Measurements from ENCODE around the gene XRN2. TPM values are rescaled to one million over a fixed set of nuclear protein-coding genes. Genes with fewer than 3 reads are reported as not detected.

Gene XRN2
- total and polyA plus RNA-seq, 2 donors from 2014 or later = 22.6 to 60.9 TPM

- intact Hi-C loops (cut with DNase I) = no loop called here
- Histone ChIP-seq H3K9me3 (ENCODE audit: control insufficient read depth in 2 of 3, insufficient read depth in 1 of 3, low read length in 3 of 3) (no peaks in the 10 kb centered on the region), H3K27ac (ENCODE audit: low read depth in 2 of 2, low read length in 2 of 2) (no peak overlapping the region), H3K9ac (ENCODE audit: low read length in 3 of 3) (no peak overlapping the region), H3K4me3 (ENCODE audit: low read length in 3 of 3) (no peak overlapping the region), H3K36me3 (ENCODE audit: control insufficient read depth in 2 of 3, insufficient read depth in 3 of 3, low read length in 3 of 3) (peaks cover 9 to 47% (median 35%) of the 10 kb centered on the region in 3 donors), H3K27me3 (ENCODE audit: control insufficient read depth, insufficient read depth, low read length) (no peaks in the 10 kb centered on the region), H3K4me1 (ENCODE audit: control insufficient read depth in 2 of 3, insufficient read depth in 2 of 3, low read depth in 1 of 3, low read length in 3 of 3) (no peaks in the 10 kb centered on the region)
- FAIRE-seq = no peak
- no peak for TF ChIP-seq CTCF (IDR thresholded peaks at IDR 0.05; ENCODE audit: borderline replicate concordance, extremely low read depth, insufficient read depth)
- no peak for DNase-seq
These were observed 33.5 kb downstream of the XRN2 start for GRCh38 chr20:21336455-21337151.

GRCh38 chr20:21338291-21338690 is 35.2 kb downstream of the XRN2 start:
- DNase-seq = no peak
- Histone ChIP-seq H3K27me3 (ENCODE audit: control insufficient read depth, insufficient read depth, low read length) (no peaks in the 10 kb centered on the region), H3K9me3 (ENCODE audit: control insufficient read depth in 2 of 3, insufficient read depth in 1 of 3, low read length in 3 of 3) (no peaks in the 10 kb centered on the region), H3K4me3 (ENCODE audit: low read length in 3 of 3) (no peak overlapping the region), H3K27ac (ENCODE audit: low read depth in 2 of 2, low read length in 2 of 2) (no peak overlapping the region), H3K4me1 (ENCODE audit: control insufficient read depth in 2 of 3, insufficient read depth in 2 of 3, low read depth in 1 of 3, low read length in 3 of 3) (no peaks in the 10 kb centered on the region), H3K9ac (ENCODE audit: low read length in 3 of 3) (no peak overlapping the region), H3K36me3 (ENCODE audit: control insufficient read depth in 2 of 3, insufficient read depth in 3 of 3, low read length in 3 of 3) (peaks cover 9 to 39% (median 33%) of the 10 kb centered on the region in 3 donors)
- intact Hi-C loops (cut with DNase I) = no loop called here
- no peak for TF ChIP-seq CTCF (IDR thresholded peaks at IDR 0.05; ENCODE audit: borderline replicate concordance, extremely low read depth, insufficient read depth)
- FAIRE-seq = no peak

GRCh38 chr20:21339499-21339898 is 36.4 kb downstream of the XRN2 start:
- intact Hi-C loops (cut with DNase I) = no loop called here
- FAIRE-seq = no peak
- DNase-seq = no peak
- H3K27me3 ChIP-seq (ENCODE audit: control insufficient read depth, insufficient read depth, low read length) = no peaks in the 10 kb centered on the region
- no peak overlapping the region for H3K27ac ChIP-seq (ENCODE audit: low read depth in 2 of 2, low read length in 2 of 2)
- no peak overlapping the region for H3K4me3 ChIP-seq (ENCODE audit: low read length in 3 of 3)
- H3K9ac ChIP-seq (ENCODE audit: low read length in 3 of 3) = no peak overlapping the region
- H3K4me1 ChIP-seq (ENCODE audit: control insufficient read depth in 2 of 3, insufficient read depth in 2 of 3, low read depth in 1 of 3, low read length in 3 of 3) = no peaks in the 10 kb centered on the region
- TF ChIP-seq CTCF (IDR thresholded peaks at IDR 0.05; ENCODE audit: borderline replicate concordance, extremely low read depth, insufficient read depth) = no peak
- no peaks in the 10 kb centered on the region for H3K9me3 ChIP-seq (ENCODE audit: control insufficient read depth in 2 of 3, insufficient read depth in 1 of 3, low read length in 3 of 3)
- peaks cover 4 to 33% (median 25%) of the 10 kb centered on the region in 3 donors for H3K36me3 ChIP-seq (ENCODE audit: control insufficient read depth in 2 of 3, insufficient read depth in 3 of 3, low read length in 3 of 3)
